Left hindlimb (tissue), 1 donor: Measurements from ENCODE around the gene POPDC3.
A peak's percentile ranks its signal among the peaks of the same experiment; 100 is the strongest.
"Not testable (repeated sequence)": the region's sequence is repeated elsewhere in the genome, so short reads cannot be mapped to it uniquely, and the experiment has no call there.

Source experiments
- DNase-seq: peaks from one replicate; pipeline ENCODE4 v3.0.0-alpha.2; 2018

Gene POPDC3

DNA sequence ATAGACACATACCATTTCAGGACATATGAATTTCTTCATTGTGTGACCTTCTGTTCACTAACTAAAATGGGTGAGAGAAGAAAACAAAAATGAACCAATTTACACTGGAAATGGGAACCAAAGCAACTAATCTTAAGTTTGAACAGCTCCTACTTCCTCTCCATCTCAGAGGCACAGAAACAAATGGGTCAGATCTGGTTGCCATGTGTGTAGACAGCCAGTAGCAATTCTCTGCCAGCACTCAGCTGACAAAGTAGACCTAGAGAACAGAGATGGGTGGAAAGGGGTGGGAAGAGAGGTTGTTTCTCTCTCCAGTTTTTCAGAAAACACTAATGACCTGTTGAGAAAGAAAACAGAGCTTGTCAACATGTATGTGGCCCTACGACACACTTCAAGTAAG, 14.3 kb upstream of the POPDC3 start:
- DNase-seq: no peak

DNA sequence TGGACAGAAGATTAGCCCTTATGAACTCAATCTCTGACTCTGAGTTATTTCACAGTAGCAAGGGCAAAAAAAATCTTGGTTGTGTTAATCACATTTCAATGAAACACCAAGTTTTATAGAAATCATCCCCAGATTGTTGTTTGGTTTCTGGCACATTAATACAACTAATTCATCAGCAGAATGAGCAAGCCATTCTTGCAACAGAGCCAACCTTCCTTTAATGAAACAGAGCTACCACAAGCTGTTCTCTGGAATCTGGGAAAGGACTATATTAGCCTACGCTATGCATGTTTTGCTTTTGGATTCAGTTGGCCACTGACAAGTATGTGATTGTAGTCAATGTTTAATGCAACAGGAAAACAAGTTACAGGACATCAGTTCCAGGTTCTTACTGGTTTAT, 13.8 kb upstream of the POPDC3 start:
- no peak for DNase-seq

DNA sequence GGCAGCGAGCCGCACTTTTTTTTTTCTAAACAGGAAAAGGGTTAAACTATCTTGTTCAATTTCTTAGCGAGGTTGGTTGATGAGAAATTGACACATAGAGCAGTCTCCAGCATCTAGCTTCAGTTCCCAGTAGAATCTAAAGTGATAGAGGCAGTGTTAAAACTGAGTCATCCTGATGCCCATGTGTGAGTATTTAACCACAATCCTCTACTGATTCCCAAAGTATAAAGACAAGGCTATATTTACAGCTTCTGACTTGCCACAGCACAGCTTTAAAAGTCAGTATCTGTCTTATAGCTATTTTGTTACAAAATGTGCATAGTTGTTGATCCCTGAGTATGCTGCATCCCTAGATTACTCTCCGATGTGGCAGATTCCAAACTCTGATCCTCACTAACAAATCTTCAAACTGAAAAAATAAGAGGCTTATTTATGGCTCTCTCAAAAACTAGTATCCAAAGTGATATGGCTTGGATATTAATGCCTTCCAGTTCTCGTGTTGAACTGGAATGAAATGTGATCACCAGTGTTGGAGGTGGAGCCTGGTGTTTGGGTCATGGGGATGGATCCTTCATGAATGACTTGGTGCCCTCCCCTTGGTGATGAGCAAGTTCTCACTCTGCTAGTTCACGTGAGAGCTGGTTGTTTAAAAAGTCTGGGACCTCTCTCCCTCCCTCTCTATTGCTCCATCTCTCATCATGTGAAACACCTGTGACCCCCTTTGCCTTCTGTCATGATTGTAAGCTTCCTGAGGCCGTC, 13.1 kb upstream of the POPDC3 start:
- no peak for DNase-seq

DNA sequence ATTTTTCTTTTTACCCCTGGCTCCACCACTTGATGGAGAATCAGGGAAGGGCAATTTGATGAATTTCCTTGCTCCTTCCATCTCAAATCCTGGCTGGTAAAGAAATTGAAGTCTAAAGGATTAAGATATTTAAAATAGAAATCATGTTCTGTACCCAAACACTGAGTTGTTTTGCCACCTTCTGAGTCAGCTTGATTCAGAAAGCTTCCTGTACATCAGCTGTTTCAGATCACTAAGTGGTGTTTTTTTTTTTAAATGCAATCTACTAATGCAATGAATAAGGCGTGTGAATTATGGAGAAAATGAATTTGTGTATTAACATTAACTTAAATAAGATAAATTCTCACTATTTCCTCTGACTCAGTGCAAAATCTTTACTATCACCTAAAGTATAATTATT, 11.5 kb upstream of the POPDC3 start:
- DNase-seq: no peak

DNA sequence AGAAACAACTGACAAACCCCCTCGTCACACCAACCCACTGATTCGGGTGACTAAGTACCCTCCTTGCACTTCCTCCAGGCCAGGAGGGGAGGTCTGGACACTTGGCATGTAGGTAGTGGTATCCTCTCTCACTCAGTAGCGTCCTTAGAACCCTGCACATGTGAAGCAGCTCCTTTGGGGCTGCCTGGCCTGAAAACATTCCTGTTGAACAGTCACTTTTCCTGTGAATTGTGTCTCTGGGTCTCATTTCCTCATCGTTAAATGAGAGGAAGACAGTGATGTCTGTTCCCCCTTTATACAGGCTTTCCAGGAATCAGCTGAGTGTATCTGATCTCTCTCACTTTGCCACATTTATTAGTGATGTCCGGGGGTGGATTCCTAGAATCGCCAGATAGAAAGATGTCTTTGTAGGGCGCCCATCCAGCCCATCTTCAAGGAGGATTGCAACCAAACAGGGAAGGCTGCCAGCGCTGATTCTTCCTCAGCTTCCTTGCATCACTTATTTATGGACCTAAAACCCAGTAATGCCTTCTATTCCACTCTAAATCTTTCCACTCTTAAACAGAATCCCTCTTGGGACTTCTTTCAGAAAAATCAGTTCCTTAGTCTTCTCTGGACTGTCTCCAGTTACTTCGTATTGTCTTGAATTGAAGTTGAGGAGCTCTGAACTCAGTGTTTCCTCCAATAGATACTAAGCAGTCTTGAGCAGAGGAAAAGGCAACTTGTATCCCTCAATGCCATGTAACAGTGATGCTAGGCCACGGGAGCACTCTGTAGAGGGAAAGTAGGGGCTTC, 9.4 kb upstream of the POPDC3 start:
- DNase-seq: no peak

DNA sequence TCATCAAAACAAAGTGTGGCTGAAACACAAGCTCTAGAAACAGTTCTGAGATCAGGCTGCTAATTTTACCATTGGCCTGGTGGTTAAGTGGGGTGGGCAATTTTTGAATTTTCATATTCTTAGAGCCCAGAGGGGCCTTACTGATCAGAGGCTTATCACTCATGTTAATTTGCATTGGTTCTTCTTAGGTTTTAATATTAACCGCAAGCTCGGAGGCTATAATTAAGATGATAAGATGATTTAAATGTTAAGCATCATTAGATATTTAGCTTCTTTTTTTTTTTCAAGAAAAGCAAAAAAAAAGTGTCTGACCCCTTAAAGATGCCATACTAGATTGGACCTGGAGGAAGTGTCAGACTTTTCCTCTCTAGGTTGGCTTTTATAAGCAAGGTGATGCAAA, 8.4 kb upstream of the POPDC3 start:
- no peak for DNase-seq

DNA sequence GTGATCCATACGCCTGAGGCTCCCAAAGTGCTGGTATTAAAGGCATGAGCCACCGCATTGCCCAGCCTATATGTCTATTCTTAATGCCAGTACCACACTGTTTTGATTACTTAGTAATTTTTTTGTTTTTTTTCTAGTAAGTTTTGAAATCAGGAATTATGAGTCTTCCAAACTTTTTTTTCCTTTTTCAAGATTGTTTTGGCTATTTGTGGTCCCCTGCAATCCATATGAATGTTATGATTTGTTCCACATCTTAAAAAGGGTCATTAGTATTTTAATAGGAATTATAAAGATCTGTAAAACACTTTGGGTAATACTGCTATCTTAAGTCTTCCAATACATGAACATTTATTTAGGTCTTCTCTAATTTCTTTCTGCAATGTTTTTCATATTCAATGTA, 6.8 kb upstream of the POPDC3 start:
- DNase-seq: no peak

DNA sequence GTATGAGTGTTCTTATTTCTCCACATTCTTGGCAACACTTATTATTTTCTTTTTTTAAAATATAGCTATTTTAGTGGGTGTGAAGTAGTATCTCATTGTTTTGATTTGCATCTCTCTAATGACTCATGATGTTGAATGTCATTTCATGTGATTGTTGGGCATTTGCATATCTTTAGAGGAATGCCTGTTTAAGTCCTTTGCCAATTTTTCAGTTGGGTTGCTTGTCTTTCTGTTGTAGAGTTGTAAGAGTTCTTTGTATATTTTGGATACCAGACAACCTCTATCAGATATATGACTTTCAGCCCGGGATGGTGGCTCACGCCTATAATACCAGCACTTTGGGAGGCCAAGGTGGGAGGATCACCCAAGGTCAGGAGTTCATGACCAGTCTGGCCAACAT, 5.1 kb upstream of the POPDC3 start:
- DNase-seq: no peak

DNA sequence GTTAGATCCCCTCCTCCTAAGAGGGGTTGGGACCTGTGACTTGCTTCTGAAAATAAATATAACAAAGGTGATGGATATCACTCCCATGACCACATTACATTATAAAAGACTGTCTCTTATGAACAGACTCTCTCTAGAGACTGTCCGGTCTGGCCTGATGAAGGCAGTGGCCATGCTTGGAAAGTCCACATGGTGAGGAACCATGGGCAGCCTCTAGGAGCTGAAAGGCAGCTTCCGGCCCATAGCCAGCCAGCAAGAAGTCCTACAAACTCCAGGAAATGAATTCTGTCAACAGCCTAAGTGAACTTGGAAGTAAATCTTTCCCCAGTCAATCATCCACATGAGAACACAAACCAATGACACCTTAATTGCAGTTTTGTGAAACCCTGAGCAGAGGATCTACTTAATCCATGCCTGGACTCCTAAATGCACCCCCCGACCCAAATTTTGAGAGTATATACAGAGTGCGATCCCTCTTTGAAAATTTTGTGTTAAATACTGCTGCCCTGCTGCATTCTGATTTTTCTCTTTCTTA, 2.2 kb upstream of the POPDC3 start:
- no peak for DNase-seq

DNA sequence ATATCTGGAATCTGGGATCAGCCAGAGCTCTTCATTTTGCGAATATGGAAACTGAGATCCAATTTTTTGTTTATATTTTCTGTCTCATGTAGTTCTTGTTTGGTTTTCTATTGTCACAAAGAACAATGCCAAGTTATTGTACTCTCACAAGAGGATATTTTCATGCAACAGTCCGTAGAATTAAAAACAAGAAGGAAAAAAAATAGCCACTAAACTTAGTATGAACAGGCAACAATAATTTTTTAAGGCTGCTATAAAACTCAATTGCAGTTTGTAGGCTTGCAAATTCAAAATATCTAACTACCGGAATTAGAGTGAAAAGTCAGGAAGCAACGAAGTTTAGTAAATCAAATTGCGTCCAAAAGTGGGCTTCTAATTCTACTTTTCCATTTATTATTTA, 1.2 kb downstream of the POPDC3 start:
- DNase-seq: no peak

DNA sequence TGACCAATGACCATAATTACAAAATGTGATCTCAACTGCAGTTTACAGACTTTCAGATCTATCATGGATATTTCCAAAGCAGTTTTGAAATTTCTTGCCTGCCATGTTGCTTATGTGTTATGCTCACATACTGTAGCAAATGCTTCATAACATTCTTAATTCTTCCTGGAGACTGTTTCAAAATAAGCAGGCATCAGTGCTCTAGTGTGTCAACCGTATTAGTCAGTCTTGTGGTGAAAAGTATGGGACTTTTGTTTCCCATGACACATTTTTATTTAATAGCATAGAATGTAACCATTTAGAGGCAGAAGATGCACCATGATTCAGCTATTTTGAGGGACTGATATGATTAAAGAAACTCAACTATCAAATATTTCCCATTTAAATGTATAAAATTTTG, 1.7 kb downstream of the POPDC3 start:
- no peak for DNase-seq

DNA sequence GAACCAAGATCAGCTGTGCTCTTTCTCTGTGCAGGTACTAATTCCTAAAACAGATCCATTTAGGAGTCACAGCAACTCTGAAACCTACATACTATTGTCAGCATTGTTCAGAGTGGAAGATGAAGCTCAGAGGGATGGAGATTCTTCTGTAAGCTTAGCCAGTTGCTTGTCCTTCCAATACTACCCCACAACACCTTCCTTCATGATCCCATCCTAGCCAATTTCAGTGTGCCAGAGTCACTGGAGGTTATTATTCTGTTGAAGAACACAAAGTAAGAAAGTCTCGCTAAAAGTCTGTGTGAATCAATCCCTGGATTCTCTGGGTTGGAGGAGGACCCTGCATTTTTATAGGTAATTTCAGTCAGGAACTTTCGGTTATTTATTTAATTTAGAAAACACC, 2.3 kb downstream of the POPDC3 start:
- DNase-seq: no peak

DNA sequence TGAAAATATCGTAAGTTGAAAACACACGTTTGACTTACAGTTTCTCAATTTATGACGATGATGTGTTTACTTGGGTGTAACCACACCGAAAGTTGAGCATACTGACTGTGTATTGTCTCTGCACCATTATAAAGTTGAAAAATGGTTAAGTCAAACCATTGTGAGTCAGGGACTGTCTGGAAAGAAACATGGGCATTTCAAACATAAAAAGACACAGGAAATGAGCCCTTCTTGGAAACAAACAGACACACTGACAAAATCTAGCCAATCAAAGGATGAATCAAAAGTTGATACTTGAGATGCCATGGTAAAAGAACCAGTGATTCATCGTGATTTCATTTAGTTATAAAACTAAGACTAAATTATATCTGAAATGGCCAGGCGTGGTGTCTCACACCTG, 5.3 kb downstream of the POPDC3 start:
- no peak for DNase-seq

DNA sequence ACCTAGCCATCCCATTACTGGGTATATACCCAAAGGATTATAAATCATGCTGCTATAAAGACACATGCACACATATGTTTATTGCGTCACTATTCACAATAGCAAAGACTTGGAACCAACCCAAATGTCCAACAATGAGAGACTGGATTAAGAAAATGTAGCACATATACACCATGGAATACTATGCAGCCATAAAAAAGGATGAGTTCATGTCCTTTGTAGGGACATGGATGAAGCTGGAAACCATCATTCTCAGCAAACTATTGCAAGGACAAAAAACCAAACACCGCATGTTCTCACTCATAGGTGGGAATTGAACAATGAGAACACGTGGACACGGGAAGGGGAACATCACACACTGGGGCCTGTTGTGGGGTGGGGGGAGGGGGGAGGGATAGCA, 7.3 kb downstream of the POPDC3 start:
- DNase-seq: not testable (repeated sequence)

DNA sequence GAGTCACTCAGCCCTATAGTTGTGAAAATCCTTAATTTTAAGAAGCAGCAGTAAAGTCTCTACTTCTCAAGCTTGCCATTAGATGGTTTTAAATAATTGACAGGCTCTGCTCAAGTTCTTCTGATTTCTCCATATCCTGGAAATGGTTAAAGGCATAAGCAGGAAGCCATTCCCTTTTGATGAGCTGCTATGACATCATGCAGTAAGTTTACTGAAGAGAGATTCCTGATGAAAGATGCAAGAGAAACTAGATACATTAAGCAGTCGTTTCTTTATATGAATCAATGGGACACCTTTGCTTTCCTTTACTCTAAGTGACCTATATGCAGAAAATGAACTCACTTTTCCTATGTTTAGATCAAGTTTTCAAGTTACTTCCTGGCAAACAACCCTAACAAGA, 9.8 kb downstream of the POPDC3 start:
- no peak for DNase-seq

DNA sequence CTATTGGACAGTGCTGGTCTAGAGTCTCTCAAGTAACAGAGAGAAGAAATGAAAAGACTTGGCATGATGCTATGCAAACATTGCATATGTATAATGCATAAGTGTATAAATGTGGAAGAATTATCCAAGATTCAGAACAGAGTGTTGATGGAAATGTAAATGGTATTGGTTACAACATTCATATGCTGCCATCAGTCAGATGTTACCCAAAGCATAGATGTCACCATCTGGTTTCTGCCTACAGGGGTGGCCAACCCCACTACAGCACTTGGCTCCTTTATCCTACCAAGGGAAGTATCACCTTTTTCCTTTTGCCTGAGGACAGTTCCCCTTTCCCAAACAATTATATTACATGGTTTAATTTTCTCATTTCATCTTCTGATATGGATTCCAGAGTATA, 11.9 kb downstream of the POPDC3 start:
- no peak for DNase-seq

DNA sequence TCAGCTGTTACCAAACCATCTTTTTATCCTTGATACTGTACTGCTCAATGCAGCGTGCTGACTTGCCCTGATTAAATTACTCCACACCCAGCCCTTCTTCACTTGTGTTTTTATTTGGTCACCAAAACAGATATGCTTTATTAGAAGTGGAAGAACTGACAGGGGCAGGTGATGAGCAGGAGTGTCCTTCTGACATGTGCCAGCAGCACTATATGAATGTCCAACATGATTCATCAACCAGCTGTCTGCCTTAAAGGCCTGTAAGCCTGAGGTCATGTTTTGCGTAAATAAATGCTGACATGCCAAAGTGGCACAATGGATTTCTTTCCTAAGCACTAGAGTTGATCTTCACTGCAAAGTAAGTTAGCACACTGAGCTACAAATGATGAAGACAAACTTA, 15.4 kb downstream of the POPDC3 start:
- DNase-seq: peak; percentile 62

DNA sequence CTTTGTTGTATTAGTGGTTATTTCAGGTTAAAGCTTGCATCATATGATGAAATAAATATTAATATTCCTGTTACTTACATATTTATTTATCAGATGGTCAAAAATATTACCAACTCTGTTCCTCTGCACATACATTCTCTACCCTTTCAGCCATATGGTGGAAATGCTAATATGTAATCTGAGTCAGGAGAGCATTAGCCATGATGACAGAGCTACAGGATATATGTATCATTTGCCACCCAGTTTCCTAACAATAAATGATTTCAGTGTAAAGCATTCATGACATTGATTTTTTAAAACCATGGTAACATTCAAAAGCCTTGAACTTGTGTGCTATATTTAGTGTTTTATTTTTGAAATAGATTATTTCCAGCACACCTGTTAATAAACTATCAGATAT, 16.6 kb downstream of the POPDC3 start:
- DNase-seq: no peak

DNA sequence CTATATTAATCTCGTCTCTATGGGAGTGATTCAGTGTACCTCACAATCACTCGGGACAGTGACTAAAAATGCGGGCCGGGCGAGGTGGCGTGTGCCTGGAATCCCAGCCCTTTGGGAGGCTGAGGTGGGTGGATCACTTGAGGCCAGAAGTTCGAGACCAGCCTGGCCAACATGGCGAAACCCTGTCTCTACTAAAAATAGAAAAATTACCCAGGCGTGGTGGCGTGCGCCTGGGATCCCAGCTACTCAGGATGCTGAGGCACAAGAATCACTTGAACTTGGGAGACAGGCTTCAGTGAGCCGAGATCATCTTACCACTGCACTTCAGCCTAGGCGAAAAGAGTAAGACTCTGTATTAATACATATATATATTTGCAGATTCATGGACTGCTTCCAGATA, 17.4 kb downstream of the POPDC3 start:
- no peak for DNase-seq

DNA sequence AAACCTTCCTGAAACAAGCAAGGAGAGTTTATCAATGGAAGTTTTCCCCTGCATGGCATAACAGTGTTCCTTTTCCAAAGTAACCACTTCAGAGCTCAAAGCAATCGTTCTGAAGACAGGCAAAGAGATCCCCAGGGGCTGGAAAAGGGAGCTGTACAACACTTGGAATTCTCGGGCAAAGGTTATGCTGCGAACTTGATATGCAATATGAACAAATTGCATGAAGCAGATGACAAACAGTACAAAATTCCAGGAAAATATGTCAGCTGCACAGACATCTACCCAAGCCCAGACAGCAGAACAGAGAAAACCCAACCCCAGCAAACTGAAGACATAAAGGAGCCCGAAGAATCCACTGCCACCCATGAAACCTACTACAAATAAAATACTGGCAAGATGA, 18.4 kb downstream of the POPDC3 start:
- no peak for DNase-seq

DNA sequence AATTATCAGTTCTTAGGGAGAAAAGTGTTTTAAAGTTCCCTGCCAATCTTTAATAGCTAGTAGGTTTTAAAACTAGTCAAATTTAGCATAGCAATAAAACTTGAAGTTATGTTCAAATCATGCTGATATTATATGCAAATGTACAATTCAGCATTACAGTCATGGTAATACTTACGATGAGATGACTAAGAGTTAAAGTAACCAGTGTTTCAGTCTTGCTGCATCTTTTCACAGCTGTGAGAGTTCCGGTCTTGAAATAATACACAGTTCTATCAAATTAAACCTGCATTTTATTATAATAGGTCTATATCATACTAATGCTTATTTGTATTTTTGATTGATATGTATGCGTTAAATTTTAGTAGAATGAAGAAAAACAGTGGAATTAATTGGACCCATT, 26.1 kb downstream of the POPDC3 start:
- DNase-seq: no peak

DNA sequence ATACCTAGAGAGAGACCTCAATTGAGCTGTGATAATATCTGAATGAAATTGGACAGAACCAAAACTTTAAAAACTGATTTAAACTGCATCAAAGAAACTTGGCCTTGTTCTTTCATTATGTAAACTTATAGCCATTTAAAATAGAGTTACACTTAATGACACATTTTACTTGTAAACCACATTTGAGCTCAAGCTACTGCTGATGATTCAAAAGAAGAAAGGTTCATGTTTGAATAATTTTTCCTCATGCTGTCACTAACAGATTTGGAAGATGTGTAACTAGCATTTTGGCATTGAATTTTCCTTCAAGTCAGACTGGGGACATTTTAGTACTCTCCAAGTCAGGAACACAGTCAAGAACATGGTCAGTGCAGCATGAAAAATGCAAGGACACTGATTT, 26.9 kb downstream of the POPDC3 start:
- no peak for DNase-seq

DNA sequence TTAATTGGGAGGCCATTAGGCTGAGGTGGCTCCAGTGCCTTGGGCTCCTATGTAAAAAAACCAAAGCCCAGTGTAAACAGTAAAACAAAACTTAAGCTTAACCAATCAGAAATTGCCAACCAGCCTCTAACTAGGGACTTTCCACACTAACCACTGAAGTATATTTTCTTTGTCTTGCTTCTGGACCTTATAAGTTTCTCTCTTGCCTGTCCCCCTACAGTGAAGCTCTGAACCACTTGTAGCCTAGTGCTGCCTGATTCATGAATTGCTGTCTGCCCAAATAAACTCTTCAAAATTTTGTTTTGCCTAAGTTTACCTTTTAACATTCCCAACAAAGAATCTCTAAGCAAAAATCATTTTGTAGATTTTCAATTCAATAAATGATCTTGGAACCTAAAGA, 28.2 kb downstream of the POPDC3 start:
- no peak for DNase-seq

DNA sequence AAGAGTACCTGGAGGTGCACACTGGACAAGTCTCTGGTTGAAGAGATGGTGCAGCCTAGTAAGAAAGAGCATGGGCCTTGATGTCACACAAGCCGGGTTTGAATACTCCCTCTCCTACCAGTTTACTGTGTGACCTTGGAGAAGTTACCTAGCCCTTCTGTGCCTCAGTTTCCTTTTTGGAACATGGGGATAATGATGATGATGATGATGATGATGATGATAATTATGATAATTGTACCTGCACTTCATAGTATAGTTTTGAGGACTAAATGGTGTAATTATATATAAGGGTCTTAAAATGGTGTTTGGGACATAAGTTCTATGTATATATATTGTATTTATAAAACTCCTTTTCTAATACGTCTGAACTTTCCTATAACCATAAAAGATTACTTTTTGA, 41.7 kb downstream of the POPDC3 start:
- no peak for DNase-seq
